Fibroblast of villous mesenchyme (primary cell): Measurements from ENCODE around the gene DBH. TPM values are rescaled to one million over a fixed set of nuclear protein-coding genes. Genes with fewer than 3 reads are reported as not detected.

Source experiments
- DNase-seq: peaks from one replicate; pipeline ENCODE4 v3.0.0-alpha.2; 2010; ENCODE audit warnings: low read depth
- H3K4me3 ChIP-seq: 2 replicates; pipeline ENCODE4 v1.5.1; 2011; ENCODE audit warnings: low read depth, mild to moderate bottlenecking, low read length
- total RNA-seq: library from RNA; depleted of rRNA; stranded (reverse); fragments of >200 nt; gene quantifications from 2 replicates; pipeline ENCODE4 v1.2.3, GENCODE V29; 2012
- TF ChIP-seq, protein P1 (sequence below): IDR thresholded peaks from 2 replicates; pipeline ENCODE4 v1.5.1; 2012; ENCODE audit warnings: low read depth, mild to moderate bottlenecking, low read length; ENCODE audit not compliant: insufficient read depth

Gene DBH
- total RNA-seq, 1 donor: not detected

DNA sequence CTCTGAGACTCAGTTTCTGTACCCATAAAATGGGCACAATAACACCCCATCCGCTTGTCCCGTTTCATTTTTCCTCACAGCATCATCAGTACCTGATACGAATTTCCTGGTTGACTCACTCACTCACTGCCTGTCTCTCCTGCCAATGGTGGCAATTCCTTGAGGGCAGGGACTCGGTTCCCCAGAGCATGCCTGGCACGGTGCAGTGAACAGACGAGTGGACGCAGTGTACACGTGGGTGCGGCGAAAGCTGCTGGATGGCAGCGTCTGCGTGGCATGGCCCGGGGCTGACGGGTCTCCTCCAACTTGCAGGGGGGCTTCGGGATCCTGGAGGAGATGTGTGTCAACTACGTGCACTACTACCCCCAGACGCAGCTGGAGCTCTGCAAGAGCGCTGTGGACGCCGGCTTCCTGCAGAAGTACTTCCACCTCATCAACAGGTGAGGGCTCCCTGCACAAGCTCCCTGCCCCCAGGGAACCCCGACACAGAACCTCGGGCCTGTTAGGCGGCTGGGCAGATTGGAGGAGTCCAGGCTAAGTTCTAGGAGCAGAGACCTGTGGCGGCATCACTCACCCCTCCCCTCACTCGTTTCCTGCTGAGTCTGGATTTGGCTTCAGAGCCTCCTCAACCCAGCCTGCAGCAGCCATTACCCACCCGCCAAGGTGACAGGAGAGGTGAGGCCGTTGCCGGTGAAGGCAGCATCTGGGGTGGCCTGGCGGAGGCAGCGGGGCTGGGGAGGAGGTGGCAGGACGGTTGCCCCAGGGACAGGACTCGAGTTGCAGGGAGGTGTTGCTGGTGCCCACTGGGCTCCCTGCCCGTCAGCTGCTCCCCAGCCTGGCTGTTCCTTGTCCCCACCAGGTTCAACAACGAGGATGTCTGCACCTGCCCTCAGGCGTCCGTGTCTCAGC, 20.3 kb downstream of the DBH start:
- TF ChIP-seq, protein P1, sequence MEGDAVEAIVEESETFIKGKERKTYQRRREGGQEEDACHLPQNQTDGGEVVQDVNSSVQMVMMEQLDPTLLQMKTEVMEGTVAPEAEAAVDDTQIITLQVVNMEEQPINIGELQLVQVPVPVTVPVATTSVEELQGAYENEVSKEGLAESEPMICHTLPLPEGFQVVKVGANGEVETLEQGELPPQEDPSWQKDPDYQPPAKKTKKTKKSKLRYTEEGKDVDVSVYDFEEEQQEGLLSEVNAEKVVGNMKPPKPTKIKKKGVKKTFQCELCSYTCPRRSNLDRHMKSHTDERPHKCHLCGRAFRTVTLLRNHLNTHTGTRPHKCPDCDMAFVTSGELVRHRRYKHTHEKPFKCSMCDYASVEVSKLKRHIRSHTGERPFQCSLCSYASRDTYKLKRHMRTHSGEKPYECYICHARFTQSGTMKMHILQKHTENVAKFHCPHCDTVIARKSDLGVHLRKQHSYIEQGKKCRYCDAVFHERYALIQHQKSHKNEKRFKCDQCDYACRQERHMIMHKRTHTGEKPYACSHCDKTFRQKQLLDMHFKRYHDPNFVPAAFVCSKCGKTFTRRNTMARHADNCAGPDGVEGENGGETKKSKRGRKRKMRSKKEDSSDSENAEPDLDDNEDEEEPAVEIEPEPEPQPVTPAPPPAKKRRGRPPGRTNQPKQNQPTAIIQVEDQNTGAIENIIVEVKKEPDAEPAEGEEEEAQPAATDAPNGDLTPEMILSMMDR: no peak
- H3K4me3 ChIP-seq: no peak overlapping the region
- DNase-seq: no peak

DNA sequence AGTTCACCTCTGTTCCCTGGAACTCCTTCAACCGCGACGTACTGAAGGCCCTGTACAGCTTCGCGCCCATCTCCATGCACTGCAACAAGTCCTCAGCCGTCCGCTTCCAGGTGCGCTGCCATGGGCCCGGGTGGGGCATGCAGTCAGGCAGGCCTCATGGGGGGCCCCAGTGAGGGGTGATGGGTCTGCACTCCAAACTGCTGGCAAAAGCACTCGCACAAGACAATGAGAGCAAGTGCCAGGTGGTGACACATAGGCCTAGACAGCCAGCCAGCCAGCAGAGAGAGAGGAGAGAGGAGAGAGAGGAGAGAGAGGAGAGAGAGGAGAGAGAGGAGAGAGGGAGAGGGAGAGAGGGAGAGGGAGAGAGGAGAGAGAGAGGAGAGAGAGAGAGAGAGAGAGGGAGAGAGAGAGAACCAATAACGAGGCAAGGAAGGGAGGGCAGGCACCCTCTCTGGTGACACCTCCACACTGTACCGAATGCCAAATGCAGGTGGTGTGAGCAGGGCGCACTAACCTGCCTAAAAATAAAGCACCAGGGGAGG, 21.0 kb downstream of the DBH start:
- no peak for DNase-seq
- H3K4me3 ChIP-seq: no peak overlapping the region
- TF ChIP-seq, protein P1: no peak

DNA sequence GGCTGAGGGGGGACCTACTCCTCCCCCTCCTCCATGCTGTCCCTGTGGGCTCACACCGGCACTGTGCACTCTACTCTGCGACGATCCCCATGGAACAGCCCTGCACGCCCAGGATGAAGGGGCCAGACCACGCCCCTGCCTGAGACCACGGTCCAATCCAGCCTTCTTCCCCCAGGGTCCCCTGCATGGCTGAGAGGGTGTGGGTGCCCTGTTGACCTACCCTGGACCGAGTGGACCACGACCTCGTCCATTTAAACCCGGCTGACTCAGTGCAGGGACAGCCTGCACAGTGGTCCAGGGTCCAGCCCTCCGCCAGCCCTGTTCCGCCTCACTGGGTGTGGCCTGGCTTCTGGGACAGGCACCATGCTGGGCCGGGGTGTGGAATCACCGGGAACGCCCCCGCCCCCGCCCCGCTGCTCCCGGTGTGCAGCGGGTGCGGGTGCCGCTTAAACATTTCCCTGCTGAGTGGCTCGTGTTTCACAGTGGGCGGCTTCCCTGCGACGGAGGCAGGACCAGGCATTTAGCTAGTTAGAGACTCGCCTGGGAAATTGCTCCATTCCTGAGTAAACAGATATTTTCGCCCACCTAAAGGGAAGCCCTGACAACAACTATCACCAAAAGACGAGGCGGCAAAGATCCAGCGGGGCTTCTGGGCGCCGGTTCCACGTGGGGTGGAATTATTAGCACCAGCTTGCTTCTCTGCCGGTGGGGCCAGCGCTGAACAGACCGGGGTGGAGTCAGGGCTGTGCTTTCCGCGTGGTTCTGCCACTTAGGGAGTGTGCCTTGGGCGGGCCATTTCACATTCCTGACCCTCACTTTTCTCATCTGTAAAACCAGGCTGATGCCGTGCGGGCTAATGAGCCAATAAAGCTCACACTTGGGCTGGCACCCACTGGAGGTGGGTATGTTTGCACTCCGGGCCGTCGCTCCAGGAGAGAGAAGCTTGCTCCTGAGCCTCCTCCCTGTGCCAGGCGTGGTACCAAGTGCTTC, 22.6 kb downstream of the DBH start:
- TF ChIP-seq, protein P1: no peak
- peak; percentile 63 for DNase-seq
- H3K4me3 ChIP-seq: peak overlapping the region; percentile 40

DNA sequence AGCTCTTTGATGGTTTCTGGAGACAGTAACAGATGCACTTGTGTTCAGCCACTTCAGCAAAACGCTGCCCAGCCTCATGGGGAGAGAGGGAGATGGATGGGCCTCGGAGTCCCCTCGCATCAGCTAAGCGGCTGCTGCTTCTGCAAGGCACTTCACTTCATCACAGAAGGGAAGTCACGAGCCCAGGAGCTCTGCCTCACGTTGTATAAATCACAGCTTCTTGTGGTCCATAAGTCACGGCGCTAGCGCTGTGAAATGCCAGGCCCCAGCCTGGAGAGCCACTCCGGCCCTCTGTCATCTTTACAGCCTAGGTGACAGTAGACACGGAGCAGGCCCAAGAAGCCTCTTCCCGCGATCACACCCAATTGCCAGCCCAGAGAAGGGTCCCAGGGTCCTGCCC, 23.4 kb downstream of the DBH start:
- TF ChIP-seq, protein P1: no peak
- no peak for DNase-seq
- no peak overlapping the region for H3K4me3 ChIP-seq

DNA sequence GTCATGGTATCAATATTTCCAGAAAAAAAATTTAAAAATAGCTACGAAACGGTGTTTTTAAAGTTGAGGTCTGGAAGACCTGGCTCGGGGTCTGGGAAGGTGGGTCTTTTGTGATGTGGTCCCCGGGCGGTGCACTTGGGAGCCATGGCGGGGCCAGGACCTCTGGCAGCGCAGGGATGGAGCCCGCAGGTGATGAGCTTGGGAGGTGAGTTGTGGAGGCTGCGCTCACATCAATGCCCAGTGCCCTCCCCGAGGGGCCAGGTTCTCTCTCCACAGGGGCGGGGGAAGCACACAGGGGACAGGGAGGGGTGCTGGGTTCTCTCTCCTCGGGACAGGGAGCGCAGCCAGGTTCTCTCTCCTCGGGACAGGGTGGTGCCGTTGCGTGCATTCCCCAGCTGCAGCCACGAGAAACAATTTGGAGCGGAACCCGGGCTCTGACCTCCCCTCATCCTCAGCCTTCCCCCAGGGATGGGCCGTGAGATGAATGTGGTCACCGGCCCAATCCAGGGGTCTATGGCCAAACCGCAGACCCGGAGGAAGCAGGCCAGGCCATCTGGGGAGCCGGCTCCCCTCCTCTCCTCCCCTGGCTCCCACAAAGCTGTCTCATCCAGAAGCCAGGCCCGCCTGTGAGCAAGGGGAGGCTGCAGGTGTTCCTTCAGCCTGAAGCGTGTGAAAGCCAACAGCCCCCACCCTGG, 25.8 kb downstream of the DBH start:
- no peak overlapping the region for H3K4me3 ChIP-seq
- no peak for DNase-seq
- TF ChIP-seq, protein P1: no peak
